Esophagus muscularis mucosa (tissue), 4 donors: ENCODE results near the gene NFKBIL1. TPM values are rescaled to one million over a fixed set of nuclear protein-coding genes. Genes with fewer than 3 reads are reported as not detected.
"Not testable (repeated sequence)": the region's sequence is repeated elsewhere in the genome, so short reads cannot be mapped to it uniquely, and the experiment has no call there.

Experiments
- DNase-seq: peaks from one replicate; pipeline ENCODE4 v3.0.0-alpha.2; 2017; ENCODE audit errors: extremely low spot score
- H3K27ac ChIP-seq, 4 donors: fragments of 200-600 bp; sonication (generic); replicated peaks in 1 of 4; 1 replicate in 3 of 4; 2 replicates in 1 of 4; pipeline ENCODE4 v1.5.1; 2016 to 2019; ENCODE audit warnings: mild to moderate bottlenecking in 1 of 4
- H3K27me3 ChIP-seq, 4 donors: fragments of 200-600 bp; sonication (generic); one replicate each; pipeline versions ENCODE4 v1.5.1 to v1.6.0; 2016 to 2019
- H3K36me3 ChIP-seq, 4 donors: fragments of 200-600 bp; sonication (generic); one replicate each; pipeline ENCODE4 v1.5.1; 2016 to 2019
- H3K4me1 ChIP-seq, 4 donors: fragments of 200-600 bp; sonication (generic); one replicate each; pipeline ENCODE4 v1.5.1; 2016 to 2019
- H3K4me3 ChIP-seq, 4 donors: fragments of 200-600 bp; sonication (generic); 1 replicate in 2 of 4; 2 replicates in 2 of 4; pipeline ENCODE4 v1.5.1; 2016 to 2019; ENCODE audit warnings: mild to moderate bottlenecking in 4 of 4, moderate library complexity in 1 of 4
- H3K9me3 ChIP-seq, 4 donors: fragments of 200-600 bp; sonication (generic); 1 replicate in 3 of 4; 2 replicates in 1 of 4; pipeline ENCODE4 v1.5.1; 2016 to 2019
- EP300 ChIP-seq: sonication (generic); formaldehyde crosslinking; IDR thresholded peaks from one replicate; pipeline ENCODE4 v1.6.1; 2017; ENCODE audit warnings: antibody characterized with exemption
- POLR2A ChIP-seq: fragments of 450-650 bp; IDR thresholded peaks from one replicate; pipeline ENCODE4 v1.6.1; 2017; ENCODE audit warnings: antibody characterized with exemption, moderate library complexity, mild to moderate bottlenecking, low read depth
- POLR2AphosphoS5 ChIP-seq, 2 donors: sonication (generic); formaldehyde crosslinking; IDR thresholded peaks; one replicate each; pipeline ENCODE4 v1.6.1; 2017; ENCODE audit warnings: antibody characterized with exemption in 2 of 2
- WGBS: methylation state at CpG from one replicate; pipeline ENCODE4 v1.1.5; 2018; 5-methylcytosine and 5-hydroxymethylcytosine counted together
- intact Hi-C: fragments of 100-400 bp; cut with DNase I; formaldehyde crosslinking; loops from one replicate; pipeline ENCODE4 v1.15.1; 2023
- total RNA-seq, 4 donors: library from RNA; depleted of rRNA; stranded (reverse); fragments of >200 nt; gene quantifications; one replicate each; pipeline versions ENCODE4 v1.1.0 to v1.2.1, GENCODE V29; 2016
- TF ChIP-seq, protein P1 (sequence below), 3 experiments: fragments of 200-600 bp in 2 of 3; fragments of 450-650 bp in 1 of 3; sonication (generic) in 2 of 3; IDR thresholded peaks; one replicate each; pipeline ENCODE4 v1.5.1; 2017 to 2019; ENCODE audit warnings: antibody characterized with exemption in 3 of 3, mild to moderate bottlenecking in 2 of 3, moderate library complexity in 1 of 3

NFKBIL1 gene, protein sequence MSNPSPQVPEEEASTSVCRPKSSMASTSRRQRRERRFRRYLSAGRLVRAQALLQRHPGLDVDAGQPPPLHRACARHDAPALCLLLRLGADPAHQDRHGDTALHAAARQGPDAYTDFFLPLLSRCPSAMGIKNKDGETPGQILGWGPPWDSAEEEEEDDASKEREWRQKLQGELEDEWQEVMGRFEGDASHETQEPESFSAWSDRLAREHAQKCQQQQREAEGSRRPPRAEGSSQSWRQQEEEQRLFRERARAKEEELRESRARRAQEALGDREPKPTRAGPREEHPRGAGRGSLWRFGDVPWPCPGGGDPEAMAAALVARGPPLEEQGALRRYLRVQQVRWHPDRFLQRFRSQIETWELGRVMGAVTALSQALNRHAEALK
- 10 to 100 TPM; 24.4 to 42.6 (median 29.6) TPM for total RNA-seq

DNA sequence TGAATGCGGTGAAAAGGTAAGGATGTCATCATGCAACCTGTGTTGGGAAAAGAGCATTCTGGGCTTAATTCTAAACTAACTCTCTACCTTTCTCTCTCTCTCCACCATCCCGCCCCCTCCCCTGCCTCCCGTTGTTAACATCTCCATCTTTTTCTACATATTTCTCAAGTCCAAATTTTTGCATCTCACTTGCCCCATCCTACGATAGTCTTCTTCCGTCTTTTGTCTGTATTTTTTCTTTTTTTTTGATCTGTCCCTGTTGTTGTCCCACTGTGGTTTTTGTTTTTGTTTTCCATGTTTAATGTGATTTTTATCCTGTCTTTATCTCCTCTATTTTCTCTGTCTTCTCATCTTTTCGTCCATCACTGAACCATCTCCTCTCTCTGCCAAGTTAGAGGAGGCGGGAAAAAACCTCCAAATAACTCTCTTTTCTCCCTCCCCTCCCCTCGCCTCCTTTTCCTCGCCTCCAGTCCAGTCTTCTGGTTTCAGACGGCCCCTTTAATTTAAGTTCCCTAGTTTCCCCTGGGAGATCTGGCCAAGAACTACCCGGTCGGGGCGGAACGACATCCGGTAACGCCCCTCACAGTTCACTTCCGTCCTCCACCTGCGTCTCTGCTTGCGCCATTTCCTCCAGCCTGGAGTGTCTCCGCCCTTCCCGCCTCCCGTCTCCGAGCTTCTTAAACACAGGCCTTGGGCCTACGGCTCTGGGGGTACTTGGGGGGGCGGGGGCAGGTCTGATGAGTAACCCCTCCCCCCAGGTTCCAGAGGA is at the start of gene NFKBIL1:
Gene NFKBIL1, plus strand, starts transcription at position 651 of the 769 bp plus-strand sequence. Its CDS starts 87 bp downstream, at position 738.
- peak; percentile 87 to 98 for TF ChIP-seq POLR2AphosphoS5 (IDR thresholded peaks at IDR 0.05)
- no peak for TF ChIP-seq EP300
- Histone ChIP-seq H3K36me3 (peaks cover 9 to 32% (median 25%) of the 10 kb centered on the region in 4 donors), H3K9me3 (no peaks in the 10 kb centered on the region), H3K27me3 (no peaks in the 10 kb centered on the region), H3K27ac (peak within 1 kb of the TSS; percentile 82 to 86 (median 84)), H3K4me3 (peak within 1 kb of the TSS; percentile 49 to 60 (median 54)), H3K4me1 (peaks cover 20 to 54% (median 50%) of the 10 kb centered on the region in 4 donors)
- intact Hi-C loops, result loop anchor here (1.0 to 5.0 kb wide), 2 partner anchors 35 to 51 kb away; partner anchors contain the start of gene LTB
- WGBS, result 1% methylated on average over 25 of the region's 25 CpGs
- DNase-seq, result peak; percentile 99

DNA sequence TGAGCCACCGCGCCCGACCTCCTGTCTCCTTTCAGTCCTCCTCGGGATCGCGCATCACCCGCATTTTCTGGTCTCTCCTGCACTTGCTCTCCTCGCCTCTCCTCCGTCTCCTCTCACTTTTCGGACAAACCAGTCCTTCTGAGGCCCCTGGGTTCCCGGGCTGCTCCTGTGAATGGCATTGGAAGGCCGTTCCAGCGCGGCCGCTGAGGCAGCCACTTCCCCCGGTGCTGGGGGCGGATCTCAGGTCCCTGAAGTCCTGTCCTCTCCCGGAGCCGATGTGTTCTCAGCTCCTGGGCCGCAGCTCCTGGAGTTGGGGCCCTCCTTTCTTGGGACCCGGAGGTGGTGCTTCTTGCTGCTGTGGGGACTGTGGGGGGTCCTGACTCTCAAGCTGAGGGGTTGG is 48.7 kb upstream of the NFKBIL1 start:
- no peak overlapping the region for H3K27ac ChIP-seq
- H3K4me3 ChIP-seq, result peak overlapping the region; percentile 24 to 59 (median 46)
- peaks cover 10 to 37% (median 35%) of the 10 kb centered on the region in 4 donors for H3K4me1 ChIP-seq
- 27% methylated on average over 15 of the region's 21 CpGs for WGBS
- H3K27me3 ChIP-seq, result peaks cover 0 to 61% (median 7%) of the 10 kb centered on the region in 4 donors
- peaks cover 0 to 5% (median 0%) of the 10 kb centered on the region in 4 donors for H3K9me3 ChIP-seq
- TF ChIP-seq POLR2AphosphoS5 (IDR thresholded peaks at IDR 0.05) (no peak), POLR2A (no peak)
- TF ChIP-seq, protein P1, sequence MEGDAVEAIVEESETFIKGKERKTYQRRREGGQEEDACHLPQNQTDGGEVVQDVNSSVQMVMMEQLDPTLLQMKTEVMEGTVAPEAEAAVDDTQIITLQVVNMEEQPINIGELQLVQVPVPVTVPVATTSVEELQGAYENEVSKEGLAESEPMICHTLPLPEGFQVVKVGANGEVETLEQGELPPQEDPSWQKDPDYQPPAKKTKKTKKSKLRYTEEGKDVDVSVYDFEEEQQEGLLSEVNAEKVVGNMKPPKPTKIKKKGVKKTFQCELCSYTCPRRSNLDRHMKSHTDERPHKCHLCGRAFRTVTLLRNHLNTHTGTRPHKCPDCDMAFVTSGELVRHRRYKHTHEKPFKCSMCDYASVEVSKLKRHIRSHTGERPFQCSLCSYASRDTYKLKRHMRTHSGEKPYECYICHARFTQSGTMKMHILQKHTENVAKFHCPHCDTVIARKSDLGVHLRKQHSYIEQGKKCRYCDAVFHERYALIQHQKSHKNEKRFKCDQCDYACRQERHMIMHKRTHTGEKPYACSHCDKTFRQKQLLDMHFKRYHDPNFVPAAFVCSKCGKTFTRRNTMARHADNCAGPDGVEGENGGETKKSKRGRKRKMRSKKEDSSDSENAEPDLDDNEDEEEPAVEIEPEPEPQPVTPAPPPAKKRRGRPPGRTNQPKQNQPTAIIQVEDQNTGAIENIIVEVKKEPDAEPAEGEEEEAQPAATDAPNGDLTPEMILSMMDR (IDR thresholded peaks at IDR 0.05), result no peak
- H3K36me3 ChIP-seq, result no peaks in the 10 kb centered on the region
- intact Hi-C loops, result loop anchor here (5.0 kb wide), 1 partner anchor 44 kb away; the partner anchor contains the start of gene DDX39B
- DNase-seq, result peak; percentile 72

DNA sequence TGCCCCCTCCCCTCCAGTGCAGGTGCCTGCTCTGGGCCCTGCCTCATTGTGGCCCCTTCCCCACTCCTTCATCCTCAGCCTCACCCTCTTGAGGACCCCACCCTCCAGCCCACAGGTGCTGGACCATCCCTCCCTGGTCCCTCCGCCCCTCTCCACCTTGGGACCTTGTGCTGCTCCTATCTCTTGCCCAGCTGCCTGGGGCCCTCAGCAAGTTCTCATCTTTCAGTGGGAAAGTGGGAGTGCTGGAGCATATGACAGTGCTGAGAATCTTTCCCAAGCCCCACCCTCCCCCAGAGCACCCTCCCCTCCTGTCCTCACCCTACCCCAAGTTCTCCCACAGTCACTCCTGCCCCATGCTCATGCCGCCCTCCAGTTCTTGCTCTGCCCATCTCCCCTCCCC is 47.8 kb upstream of the NFKBIL1 start:
- not testable (repeated sequence) for DNase-seq, H3K4me3 ChIP-seq, H3K27ac ChIP-seq, H3K9me3 ChIP-seq, H3K36me3 ChIP-seq
- Histone ChIP-seq H3K27me3 (peaks cover 0 to 66% (median 5%) of the 10 kb centered on the region in 4 donors), H3K4me1 (peaks cover 7 to 28% (median 26%) of the 10 kb centered on the region in 4 donors)
- intact Hi-C loops, result loop anchor here (5.0 kb wide), 1 partner anchor 43 kb away; the partner anchor contains the start of gene DDX39B
- WGBS, result 90% methylated on average over 2 of the region's 2 CpGs

DNA sequence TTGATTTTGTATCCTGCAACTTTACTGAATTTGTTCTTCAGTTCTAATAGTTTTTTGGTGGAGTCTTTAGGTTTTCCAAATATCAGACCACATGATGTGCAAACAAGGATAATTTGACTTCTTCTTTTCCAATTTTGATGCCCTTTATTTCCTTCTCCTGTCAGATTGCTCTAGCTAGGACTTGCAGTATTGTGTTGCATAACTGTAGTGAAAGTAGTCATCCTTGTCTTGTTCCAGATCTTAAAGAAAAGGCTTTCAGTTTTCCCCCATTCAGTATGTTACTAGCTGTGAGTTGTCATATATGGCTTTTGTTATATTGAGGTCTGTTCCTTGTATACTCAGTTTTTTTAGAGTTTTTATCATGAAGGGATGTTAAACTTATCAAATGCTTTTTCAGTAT is 44.8 kb upstream of the NFKBIL1 start:
- Histone ChIP-seq H3K27me3 (peaks cover 0 to 67% (median 2%) of the 10 kb centered on the region in 4 donors), H3K9me3 (peaks cover 0 to 5% (median 0%) of the 10 kb centered on the region in 4 donors), H3K4me3 (no peak overlapping the region), H3K36me3 (peaks cover 0 to 18% (median 6%) of the 10 kb centered on the region in 4 donors), H3K4me1 (peaks cover 3 to 15% (median 14%) of the 10 kb centered on the region in 4 donors), H3K27ac (no peak overlapping the region)
- no peak for DNase-seq
- intact Hi-C loops, result no loop called here
- TF ChIP-seq POLR2AphosphoS5 (IDR thresholded peaks at IDR 0.05) (no peak), EP300 (no peak), POLR2A (no peak)
- TF ChIP-seq, protein P1 (IDR thresholded peaks at IDR 0.05), result no peak

DNA sequence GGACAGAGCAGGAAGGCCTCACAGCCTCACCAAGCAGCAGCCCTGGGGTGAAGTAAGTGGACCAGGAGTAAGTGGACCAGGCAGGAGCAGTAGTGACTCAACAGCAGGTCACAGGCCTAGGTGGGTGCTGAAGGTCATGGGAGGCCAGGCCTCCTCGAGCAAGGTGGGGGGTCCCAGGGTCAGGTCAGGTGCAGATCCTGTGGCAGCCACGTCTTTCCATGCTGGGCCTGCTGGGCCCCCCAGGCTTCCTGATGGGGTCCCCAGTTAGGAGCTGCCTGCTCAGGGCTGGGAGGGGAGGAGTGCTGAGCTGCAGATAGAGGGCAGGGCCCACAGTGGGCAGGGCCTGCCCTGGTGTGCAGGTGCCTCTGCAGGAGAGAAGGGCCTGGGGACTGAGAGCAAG is 38.4 kb upstream of the NFKBIL1 start:
- Histone ChIP-seq H3K36me3 (peaks cover 0 to 31% (median 13%) of the 10 kb centered on the region in 4 donors), H3K27me3 (peaks cover 0 to 35% (median 0%) of the 10 kb centered on the region in 4 donors)
- H3K4me3 ChIP-seq, H3K9me3 ChIP-seq, H3K4me1 ChIP-seq, intact Hi-C loops, H3K27ac ChIP-seq: not testable (repeated sequence)
- no CpG with 5 or more reads among the region's 2 CpGs for WGBS
- peak; percentile 17 for DNase-seq

DNA sequence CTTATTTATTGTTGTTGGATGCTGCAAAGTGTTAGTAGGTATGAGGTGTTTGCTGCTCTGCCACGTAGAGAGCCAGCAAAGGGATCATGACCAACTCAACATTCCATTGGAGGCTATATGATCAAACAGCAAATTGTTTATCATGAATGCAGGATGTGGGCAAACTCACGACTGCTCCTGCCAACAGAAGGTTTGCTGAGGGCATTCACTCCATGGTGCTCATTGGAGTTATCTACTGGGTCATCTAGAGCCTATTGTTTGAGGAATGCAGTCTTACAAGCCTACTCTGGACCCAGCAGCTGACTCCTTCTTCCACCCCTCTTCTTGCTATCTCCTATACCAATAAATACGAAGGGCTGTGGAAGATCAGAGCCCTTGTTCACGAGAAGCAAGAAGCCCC is 37.4 kb upstream of the NFKBIL1 start:
- H3K36me3 ChIP-seq, result peaks cover 0 to 31% (median 13%) of the 10 kb centered on the region in 4 donors
- intact Hi-C loops, result no loop called here
- no peaks in the 10 kb centered on the region for H3K4me1 ChIP-seq
- peaks cover 0 to 25% (median 0%) of the 10 kb centered on the region in 4 donors for H3K27me3 ChIP-seq
- H3K4me3 ChIP-seq, result no peak overlapping the region
- H3K27ac ChIP-seq, result no peak overlapping the region
- no peaks in the 10 kb centered on the region for H3K9me3 ChIP-seq
- TF ChIP-seq, protein P1 (IDR thresholded peaks at IDR 0.05), result no peak
- TF ChIP-seq POLR2AphosphoS5 (IDR thresholded peaks at IDR 0.05) (no peak), EP300 (no peak)
- DNase-seq, result peak; percentile 19
- WGBS, result 77% methylated on average over 4 of the region's 4 CpGs
